ENCODE data around the gene NSUN3.

- TF ChIP-seq CTCF (conservative IDR thresholded peaks at IDR 0.05; ENCODE audit: low read depth, low read length) (no peak), POLR2A (IDR thresholded peaks at IDR 0.05; ENCODE audit: low read depth, low read length) (no peak), CEBPB (IDR thresholded peaks at IDR 0.05; ENCODE audit: low read depth, low read length) (no peak), FOS (IDR thresholded peaks at IDR 0.05; ENCODE audit: low read depth, low read length) (no peak), RAD21 (IDR thresholded peaks at IDR 0.05; ENCODE audit: low read length) (no peak), USF2 (IDR thresholded peaks at IDR 0.05; ENCODE audit: low read depth, low read length) (no peak), MAZ (IDR thresholded peaks at IDR 0.05; ENCODE audit: borderline replicate concordance, low read depth, low read length) (no peak)
Measured at GRCh38 chr3:94132777-94133176, 69.9 kb downstream of the NSUN3 start.
